Thyroid gland (tissue), 4 donors: ENCODE results near the gene BCL2. TPM values are rescaled to one million over a fixed set of nuclear protein-coding genes. Genes with fewer than 3 reads are reported as not detected.

Source experiments
- DNase-seq, 2 donors: peaks; one replicate each; pipeline ENCODE4 v3.0.0-alpha.2; 2019
- H3K27ac ChIP-seq, 3 donors: fragments of 200-600 bp; sonication (generic); 1 replicate in 2 of 3; 2 replicates in 1 of 3; pipeline ENCODE4 v1.5.1; 2016 to 2019; ENCODE audit warnings: mild to moderate bottlenecking in 1 of 3, moderate library complexity in 1 of 3
- H3K27me3 ChIP-seq: fragments of 200-600 bp; sonication (generic); one replicate; pipeline ENCODE4 v1.5.1; 2019
- H3K36me3 ChIP-seq, 2 donors: fragments of 200-600 bp; sonication (generic); one replicate each; pipeline ENCODE4 v1.5.1; 2016 to 2019
- H3K4me1 ChIP-seq, 2 donors: fragments of 200-600 bp; sonication (generic); one replicate each; pipeline ENCODE4 v1.5.1; 2017 to 2019
- H3K4me3 ChIP-seq, 3 donors: fragments of 200-600 bp; sonication (generic); replicated peaks in 1 of 3; 1 replicate in 2 of 3; 2 replicates in 1 of 3; pipeline ENCODE4 v1.5.1; 2016; ENCODE audit warnings: mild to moderate bottlenecking in 1 of 3
- H3K9me3 ChIP-seq: fragments of 200-600 bp; sonication (generic); one replicate; pipeline ENCODE4 v1.5.1; 2017
- POLR2A ChIP-seq, 2 donors: fragments of 450-650 bp; IDR thresholded peaks; one replicate each; pipeline ENCODE4 v1.6.1; 2017; ENCODE audit warnings: antibody characterized with exemption in 2 of 2, mild to moderate bottlenecking in 2 of 2, moderate library complexity in 1 of 2
- WGBS, 2 donors: methylation state at CpG; one replicate each; pipeline ENCODE4 v1.1.5; 2017; 5-methylcytosine and 5-hydroxymethylcytosine counted together
- intact Hi-C: fragments of 100-400 bp; cut with DNase I; formaldehyde crosslinking; loops from one replicate; pipeline ENCODE4 v1.15.1; 2023
- total RNA-seq, 4 donors: library from RNA; depleted of rRNA; stranded (reverse); fragments of >200 nt; gene quantifications; one replicate each; pipeline ENCODE4 v1.2.3, GENCODE V29; 2016
- TF ChIP-seq, protein P1 (sequence below), 6 experiments: fragments of 200-600 bp in 3 of 6; fragments of 450-650 bp in 3 of 6; sonication (generic) in 3 of 6; IDR thresholded peaks; one replicate each; pipeline ENCODE4 v1.5.1; 2016 to 2019; ENCODE audit warnings: antibody characterized with exemption in 6 of 6, mild to moderate bottlenecking in 2 of 6, inconsistent platforms in 1 of 6, moderate library complexity in 1 of 6

BCL2 gene
- total RNA-seq, 4 donors from 2014 or later = 108 to 163 (median 115) TPM

- H3K36me3 ChIP-seq = peaks cover 0 to 7% of the 10 kb centered on the region in 2 donors
- WGBS, 2 donors = 49 to 60% methylated on average over 5 of the region's 5 CpGs
- no peaks in the 10 kb centered on the region for H3K9me3 ChIP-seq
- no peak overlapping the region for H3K27ac ChIP-seq
- intact Hi-C loops = no loop called here
- peaks cover 0 to 21% of the 10 kb centered on the region in 2 donors for H3K4me1 ChIP-seq
- TF ChIP-seq, protein P1, sequence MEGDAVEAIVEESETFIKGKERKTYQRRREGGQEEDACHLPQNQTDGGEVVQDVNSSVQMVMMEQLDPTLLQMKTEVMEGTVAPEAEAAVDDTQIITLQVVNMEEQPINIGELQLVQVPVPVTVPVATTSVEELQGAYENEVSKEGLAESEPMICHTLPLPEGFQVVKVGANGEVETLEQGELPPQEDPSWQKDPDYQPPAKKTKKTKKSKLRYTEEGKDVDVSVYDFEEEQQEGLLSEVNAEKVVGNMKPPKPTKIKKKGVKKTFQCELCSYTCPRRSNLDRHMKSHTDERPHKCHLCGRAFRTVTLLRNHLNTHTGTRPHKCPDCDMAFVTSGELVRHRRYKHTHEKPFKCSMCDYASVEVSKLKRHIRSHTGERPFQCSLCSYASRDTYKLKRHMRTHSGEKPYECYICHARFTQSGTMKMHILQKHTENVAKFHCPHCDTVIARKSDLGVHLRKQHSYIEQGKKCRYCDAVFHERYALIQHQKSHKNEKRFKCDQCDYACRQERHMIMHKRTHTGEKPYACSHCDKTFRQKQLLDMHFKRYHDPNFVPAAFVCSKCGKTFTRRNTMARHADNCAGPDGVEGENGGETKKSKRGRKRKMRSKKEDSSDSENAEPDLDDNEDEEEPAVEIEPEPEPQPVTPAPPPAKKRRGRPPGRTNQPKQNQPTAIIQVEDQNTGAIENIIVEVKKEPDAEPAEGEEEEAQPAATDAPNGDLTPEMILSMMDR (IDR thresholded peaks at IDR 0.05) = peak in 3 of 6 experiments; percentile 8 to 30 (median 22)
- no peak for TF ChIP-seq POLR2A (IDR thresholded peaks at IDR 0.05)
- H3K4me3 ChIP-seq = no peak overlapping the region
- no peaks in the 10 kb centered on the region for H3K27me3 ChIP-seq
- DNase-seq = peak in 1 of 2 donors; percentile 18
Measured at GRCh38 chr18:63342206-63342605, 22.6 kb upstream of the BCL2 start.

GRCh38 chr18:63339920-63340484 lies 20.4 kb upstream of the BCL2 start:
- Histone ChIP-seq H3K9me3 (no peaks in the 10 kb centered on the region), H3K36me3 (peaks cover 9 to 15% of the 10 kb centered on the region in 2 donors), H3K27ac (no peak overlapping the region), H3K4me3 (no peak overlapping the region), H3K4me1 (peaks cover 0 to 6% of the 10 kb centered on the region in 2 donors), H3K27me3 (no peaks in the 10 kb centered on the region)
- intact Hi-C loops = no loop called here
- peak; percentile 15 to 20 for DNase-seq
- WGBS, 2 donors = 24 to 33% methylated on average over 4 of the region's 4 CpGs
- TF ChIP-seq POLR2A (IDR thresholded peaks at IDR 0.05) = no peak
- TF ChIP-seq, protein P1 (IDR thresholded peaks at IDR 0.05) = peak in 3 of 6 experiments; percentile 34 to 41 (median 37)

GRCh38 chr18:63336366-63337099 lies 17.0 kb upstream of the BCL2 start:
- intact Hi-C loops = no loop called here
- Histone ChIP-seq H3K9me3 (no peaks in the 10 kb centered on the region), H3K27me3 (no peaks in the 10 kb centered on the region), H3K4me1 (no peaks in the 10 kb centered on the region), H3K36me3 (peaks cover 32 to 34% of the 10 kb centered on the region in 2 donors), H3K27ac (no peak overlapping the region), H3K4me3 (no peak overlapping the region)
- TF ChIP-seq POLR2A (IDR thresholded peaks at IDR 0.05) = no peak
- TF ChIP-seq, protein P1 (IDR thresholded peaks at IDR 0.05) = no peak
- 71 to 78% methylated on average over 8 of the region's 8 CpGs for WGBS, 2 donors
- DNase-seq = no peak

DNA sequence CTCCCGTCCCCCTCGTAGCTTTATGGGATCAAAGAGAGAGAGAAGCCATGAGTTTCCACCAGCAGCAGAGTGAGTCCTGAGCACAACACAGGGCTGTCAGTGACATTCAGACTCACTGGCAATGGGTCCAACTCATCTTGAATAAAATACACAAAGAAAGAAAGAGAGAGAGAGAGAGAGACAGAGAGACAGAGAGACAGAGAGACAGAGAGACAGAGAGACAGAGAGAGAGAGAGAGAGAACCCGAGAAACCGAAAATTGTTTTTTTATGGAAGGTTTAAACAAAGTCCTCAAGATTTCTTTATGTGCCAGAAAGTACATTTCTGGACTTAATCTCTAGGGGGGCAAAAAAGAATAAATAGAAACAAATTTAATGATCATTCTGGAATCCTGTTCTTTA lies 11.5 kb upstream of the BCL2 start:
- TF ChIP-seq POLR2A (IDR thresholded peaks at IDR 0.05) = no peak
- TF ChIP-seq, protein P1 (IDR thresholded peaks at IDR 0.05) = no peak
- intact Hi-C loops = no loop called here
- no peak for DNase-seq
- Histone ChIP-seq H3K36me3 (peaks cover 30 to 35% of the 10 kb centered on the region in 2 donors), H3K27ac (no peak overlapping the region), H3K27me3 (no peaks in the 10 kb centered on the region), H3K9me3 (no peaks in the 10 kb centered on the region), H3K4me1 (no peaks in the 10 kb centered on the region), H3K4me3 (no peak overlapping the region)
- WGBS, 2 donors = 93 to 94% methylated on average over 4 of the region's 4 CpGs
